Fibroblast of villous mesenchyme (primary cell): ENCODE measurements around the gene GALNT7. TPM values are rescaled to one million over a fixed set of nuclear protein-coding genes. Genes with fewer than 3 reads are reported as not detected.
"Not testable (repeated sequence)": the region's sequence is repeated elsewhere in the genome, so short reads cannot be mapped to it uniquely, and the experiment has no call there.

Experiments
- DNase-seq: peaks from one replicate; pipeline ENCODE4 v3.0.0-alpha.2; 2010; ENCODE audit warnings: low read depth
- H3K4me3 ChIP-seq: 2 replicates; pipeline ENCODE4 v1.5.1; 2011; ENCODE audit warnings: low read depth, mild to moderate bottlenecking, low read length
- CTCF ChIP-seq: IDR thresholded peaks from 2 replicates; pipeline ENCODE4 v1.5.1; 2012; ENCODE audit warnings: low read depth, mild to moderate bottlenecking, low read length; ENCODE audit not compliant: insufficient read depth
- total RNA-seq: library from RNA; depleted of rRNA; stranded (reverse); fragments of >200 nt; gene quantifications from 2 replicates; pipeline ENCODE4 v1.2.3, GENCODE V29; 2012

Gene GALNT7, protein sequence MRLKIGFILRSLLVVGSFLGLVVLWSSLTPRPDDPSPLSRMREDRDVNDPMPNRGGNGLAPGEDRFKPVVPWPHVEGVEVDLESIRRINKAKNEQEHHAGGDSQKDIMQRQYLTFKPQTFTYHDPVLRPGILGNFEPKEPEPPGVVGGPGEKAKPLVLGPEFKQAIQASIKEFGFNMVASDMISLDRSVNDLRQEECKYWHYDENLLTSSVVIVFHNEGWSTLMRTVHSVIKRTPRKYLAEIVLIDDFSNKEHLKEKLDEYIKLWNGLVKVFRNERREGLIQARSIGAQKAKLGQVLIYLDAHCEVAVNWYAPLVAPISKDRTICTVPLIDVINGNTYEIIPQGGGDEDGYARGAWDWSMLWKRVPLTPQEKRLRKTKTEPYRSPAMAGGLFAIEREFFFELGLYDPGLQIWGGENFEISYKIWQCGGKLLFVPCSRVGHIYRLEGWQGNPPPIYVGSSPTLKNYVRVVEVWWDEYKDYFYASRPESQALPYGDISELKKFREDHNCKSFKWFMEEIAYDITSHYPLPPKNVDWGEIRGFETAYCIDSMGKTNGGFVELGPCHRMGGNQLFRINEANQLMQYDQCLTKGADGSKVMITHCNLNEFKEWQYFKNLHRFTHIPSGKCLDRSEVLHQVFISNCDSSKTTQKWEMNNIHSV
- 13.9 and 23.3 TPM in 2 replicates for total RNA-seq

DNA sequence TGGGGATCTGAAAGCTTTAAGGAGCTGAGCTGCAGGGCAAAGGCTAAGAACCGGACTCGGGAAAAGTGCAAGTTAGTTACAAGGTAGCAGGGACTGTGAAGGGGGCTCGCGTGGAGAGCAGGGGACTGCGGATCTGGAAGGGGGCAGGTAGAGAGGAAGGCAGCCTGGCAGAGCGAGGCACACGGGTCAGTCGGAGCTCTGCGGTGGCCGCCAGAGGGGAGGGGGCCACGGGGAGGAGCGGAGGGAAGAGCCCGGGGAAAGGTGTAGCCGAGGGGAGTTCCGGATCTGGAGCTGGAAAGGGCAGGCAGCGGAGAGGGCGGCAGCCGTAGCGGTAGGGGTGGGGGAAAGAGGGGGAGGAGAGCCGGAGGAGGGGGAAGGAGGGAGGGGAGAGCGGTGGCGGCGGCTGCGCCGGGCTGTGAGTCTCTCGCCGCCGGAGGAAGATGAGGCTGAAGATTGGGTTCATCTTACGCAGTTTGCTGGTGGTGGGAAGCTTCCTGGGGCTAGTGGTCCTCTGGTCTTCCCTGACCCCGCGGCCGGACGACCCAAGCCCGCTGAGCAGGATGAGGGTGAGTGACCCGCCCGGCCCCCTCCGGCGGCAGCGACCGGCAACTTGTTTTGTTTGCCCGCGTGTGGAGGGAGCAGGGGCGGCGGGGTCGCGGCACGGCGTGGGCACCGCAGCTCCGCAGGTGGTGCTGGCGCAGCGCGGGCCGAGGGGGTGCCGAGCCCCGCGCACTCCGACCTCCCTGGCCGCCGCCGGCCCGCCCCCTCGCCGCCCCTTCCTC, at the start of gene GALNT7:
TSS of gene GALNT7 (plus strand) at position 416 of the 782 bp plus-strand sequence. CDS start at position 441, 25 bp downstream.
- TF ChIP-seq CTCF = no peak

DNA sequence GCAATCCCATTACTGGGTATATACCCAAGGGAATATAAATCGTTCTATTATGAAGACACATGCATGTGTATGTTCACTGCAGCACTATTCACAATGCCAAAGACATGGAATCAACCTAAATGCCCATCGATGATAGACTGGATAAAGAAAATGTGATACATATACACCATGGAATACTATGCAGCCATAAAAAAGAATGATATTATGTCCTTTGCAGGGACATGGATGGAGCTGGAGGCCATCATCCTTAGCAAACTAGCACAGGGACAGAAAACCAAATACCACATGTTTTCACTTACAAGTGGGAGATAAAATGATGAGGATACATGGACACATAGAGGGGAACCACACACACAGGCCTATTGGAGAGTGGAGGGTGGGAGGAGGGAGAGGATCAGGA, 49.8 kb upstream of the GALNT7 start:
- H3K4me3 ChIP-seq, DNase-seq: not testable (repeated sequence)

More for the DNA sequence above, at the start of gene GALNT7:
- DNase-seq = no peak
- H3K4me3 ChIP-seq = peak within 1 kb of the TSS; percentile 67

DNA sequence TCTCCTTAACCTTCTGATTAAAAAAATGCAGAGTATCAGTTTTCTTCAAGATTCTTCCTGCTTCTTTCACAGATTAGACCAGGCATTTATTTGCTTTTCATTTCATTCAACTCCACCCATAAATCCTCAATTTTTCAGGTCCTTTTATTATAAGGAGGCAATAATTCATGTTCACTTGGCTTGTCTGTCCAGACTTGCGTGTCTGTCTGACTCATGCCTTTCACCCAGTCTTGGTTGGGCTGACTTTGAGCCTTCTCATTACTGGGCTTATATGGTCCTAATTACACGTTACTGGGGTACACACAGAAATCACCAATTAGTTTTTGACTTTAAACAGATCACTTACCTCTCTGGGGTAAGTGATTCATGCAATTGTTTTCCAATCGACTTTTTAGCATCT, 48.8 kb upstream of the GALNT7 start:
- TF ChIP-seq CTCF = no peak
- no peak for DNase-seq
- no peak overlapping the region for H3K4me3 ChIP-seq

- no peak for TF ChIP-seq CTCF
- DNase-seq = peak; percentile 12
- no peak overlapping the region for H3K4me3 ChIP-seq
Observed at GRCh38 chr4:173121076-173121561, 47.5 kb upstream of the GALNT7 start.

DNA sequence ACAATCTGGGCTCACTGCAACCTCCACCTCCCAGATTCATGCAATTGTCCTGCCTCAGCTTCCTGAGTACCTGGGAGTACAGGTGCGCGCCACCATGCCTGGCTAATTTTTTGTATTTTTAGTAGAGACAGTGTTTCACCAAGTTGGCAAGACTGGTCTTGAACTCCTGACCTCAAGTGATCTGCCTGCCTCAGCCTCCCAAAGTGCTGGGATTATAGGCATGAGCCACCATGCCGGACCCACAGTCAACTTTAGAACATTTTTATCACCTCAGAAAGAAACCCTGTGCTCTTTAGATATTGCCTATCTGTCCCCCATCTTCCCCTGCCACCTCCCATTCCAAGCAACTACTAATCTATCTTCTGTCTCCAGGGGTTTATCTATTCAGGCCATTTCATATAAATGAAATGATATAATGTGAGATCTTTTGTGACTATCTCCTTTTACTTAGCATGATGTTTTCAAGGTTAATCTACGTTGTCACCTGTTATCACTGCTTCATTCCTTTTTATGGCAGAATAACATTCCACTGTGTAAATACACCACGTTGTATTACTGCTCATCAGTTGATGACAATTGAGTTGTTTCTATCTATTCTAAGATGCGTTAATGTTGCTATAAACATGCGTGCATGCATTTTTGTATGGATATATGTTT, 44.3 kb upstream of the GALNT7 start:
- TF ChIP-seq CTCF = no peak
- H3K4me3 ChIP-seq = no peak overlapping the region
- no peak for DNase-seq

DNA sequence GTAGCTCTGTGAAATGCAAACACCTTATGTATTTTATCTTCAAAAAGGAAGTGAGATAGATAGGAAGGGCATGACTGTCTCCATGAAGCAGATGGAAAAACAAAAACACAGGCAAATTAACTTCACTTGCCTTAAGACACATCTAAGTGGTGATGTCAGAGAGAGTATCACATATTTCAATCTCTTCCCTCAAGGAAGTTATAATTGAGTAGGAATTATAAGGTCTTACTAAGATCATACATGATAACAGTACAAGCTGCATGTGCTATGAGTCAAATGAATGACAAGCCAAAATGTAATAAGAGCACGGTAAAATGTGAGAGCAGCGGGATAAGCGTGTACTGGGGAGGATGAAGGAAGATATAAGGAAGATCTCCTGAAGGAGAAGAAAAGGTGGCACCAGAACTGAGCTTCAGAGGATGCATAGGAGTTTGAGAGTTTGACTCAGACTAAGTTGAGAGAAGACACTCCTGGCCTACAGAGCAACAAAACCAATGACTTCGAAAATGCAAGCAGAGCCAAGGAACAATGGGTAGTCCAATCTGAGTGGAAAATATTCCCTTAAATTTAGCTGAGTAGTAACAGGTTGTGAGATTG, 43.3 kb upstream of the GALNT7 start:
- DNase-seq = no peak
- H3K4me3 ChIP-seq = no peak overlapping the region
- TF ChIP-seq CTCF = no peak
